Measurements from ENCODE around the gene SDS.
"Not testable (repeated sequence)": the region's sequence is repeated elsewhere in the genome, so short reads cannot be mapped to it uniquely, and the experiment has no call there.

Gene SDS

DNA sequence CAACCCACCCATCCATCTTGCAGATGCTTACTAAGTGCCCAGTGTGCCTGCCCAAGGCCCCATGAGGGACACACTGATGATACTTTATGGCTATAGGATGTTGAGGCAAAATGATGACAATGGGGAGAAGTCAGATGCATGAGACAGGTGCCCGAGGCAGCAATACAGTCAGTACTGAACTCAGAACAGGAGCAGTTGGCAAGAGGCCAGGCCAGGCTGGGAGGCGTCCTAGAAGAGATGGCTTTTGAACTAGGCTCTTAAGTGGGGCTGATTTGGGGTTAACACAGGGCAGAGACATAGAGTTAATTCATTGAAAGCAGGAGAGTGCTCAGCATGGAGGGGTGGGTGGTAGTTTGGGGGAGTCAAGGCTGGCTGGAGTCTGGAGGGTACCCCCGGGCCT lies 29.7 kb downstream of the SDS start:
- no peak for DNase-seq

GRCh38 chr12:113373440-113373839 lies 30.2 kb downstream of the SDS start:
- DNase-seq, result no peak

- no peak for DNase-seq
Observed at GRCh38 chr12:113372371-113372770, 31.3 kb downstream of the SDS start.

DNA sequence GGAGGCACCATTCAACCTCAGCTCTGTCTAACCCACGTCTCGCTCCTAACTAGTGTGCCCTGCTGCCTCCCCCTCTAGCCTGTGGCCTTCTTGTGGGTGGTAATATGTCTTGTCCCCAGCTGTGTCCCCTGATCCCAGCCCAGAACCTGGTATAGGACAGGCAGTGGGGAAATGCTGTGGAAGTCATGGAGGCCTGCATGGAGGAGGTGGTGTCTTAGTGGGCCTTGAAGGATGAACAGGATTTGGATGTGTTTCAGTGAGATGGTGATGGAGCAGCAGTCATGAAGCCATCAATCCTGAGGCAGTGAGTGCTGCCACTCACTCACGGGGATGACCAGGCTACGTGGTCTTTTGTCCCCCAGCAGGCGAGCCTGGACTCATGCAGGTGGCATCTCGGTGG lies 31.9 kb downstream of the SDS start:
- no peak for DNase-seq

GRCh38 chr12:113370923-113371682 lies 32.6 kb downstream of the SDS start:
- DNase-seq, result no peak

DNA sequence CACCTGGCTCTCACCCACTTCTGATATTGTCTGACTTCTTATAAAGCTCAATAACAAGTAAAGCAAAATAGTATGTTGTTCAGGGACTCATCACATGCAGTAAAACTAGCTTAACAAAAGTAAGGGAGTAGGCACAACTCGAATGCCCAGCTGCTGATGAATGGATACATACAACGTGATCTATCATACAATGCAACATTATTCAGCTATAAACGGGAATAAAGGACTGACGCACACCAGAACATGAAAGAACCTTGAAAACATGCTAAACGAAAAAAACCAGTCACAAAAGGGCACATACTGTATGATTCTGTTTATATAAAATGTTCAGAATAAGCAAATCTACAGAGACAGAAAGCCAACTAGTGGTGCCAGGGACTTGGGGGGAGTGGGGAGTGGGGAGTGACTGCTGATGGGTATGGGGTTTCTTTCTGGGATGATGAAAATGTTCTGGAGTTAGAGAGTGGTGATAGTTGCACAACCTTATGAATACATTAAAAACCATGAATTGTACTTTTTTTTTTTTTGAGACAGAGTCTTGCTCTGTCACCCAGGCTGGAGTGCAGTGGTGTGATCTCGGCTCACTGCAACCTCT lies 34.2 kb downstream of the SDS start:
- no peak for DNase-seq

- no peak for DNase-seq
Observed at GRCh38 chr12:113368331-113368730, 35.4 kb downstream of the SDS start.

DNA sequence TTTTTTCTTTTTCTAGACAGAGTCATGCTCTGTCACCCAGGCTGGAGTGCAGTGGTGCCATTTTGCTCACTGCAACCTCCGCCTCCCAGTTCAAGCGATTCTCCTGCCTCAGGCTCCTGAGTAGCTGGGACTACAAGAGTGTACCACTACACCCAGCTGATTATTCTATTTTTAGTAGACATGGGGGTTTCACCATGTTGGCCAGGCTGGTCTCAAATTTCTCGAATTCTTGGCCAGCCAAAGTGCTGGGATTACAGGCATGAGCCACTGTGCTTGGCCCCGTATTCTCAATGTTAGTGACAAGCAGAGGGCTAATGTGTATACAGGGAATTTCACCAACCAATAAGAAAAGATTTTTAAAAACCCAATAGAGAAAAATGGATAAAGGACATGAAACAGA lies 36.9 kb downstream of the SDS start:
- no peak for DNase-seq

DNA sequence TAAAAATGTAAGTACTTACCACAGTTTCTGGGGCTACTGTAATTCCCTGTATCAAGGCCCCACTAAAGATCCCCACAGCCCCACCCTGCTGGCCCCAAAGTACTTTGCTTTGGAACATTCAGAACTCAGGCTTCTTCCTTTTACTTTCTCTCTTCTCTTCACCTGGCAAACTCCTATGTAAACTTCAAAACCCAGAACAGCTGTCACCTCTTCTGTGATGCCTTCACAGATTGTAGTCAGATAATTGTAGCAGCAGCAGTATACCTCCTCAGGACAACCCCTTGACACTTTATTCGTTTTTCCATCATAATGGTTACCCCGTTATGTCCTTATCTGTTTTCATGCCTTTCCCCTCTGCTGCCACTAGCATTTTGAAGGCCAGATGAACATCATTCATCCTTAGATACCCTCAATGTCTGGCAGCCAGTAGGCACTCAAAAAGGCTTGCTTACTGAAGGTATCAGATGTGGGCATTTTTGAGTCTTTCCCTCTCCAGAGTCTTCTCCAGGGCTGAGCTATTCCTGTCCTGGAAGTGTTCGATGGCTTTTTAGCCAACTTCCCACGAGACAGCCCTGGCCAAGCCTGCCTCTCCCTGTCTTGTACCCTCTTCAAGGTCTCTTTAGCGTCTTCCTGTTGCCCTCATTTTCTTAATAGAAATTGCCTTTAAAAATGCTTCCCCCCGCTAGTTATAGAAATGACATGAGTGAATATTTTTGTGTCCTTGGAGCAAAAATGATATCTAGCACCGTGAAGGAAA lies 37.9 kb downstream of the SDS start:
- no peak for DNase-seq

DNA sequence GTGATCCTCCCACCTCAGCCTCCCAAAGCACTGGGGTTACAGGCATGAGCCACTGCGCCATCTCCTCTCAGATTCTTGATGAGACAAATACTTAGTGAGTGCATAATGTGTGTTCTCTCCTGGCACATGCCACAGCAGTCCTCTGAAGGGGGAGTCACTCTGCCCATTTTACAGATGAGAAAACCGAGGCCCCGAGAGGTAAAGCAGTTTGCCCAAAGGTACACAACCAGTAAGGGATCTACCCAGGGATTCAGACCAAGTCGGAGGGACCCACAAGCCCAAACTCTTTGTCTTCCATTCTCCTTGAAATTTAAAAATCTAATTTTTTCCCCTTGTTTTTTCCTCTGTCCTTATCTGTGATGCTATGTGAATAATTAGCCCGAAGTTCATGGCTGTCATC lies 39.0 kb downstream of the SDS start:
- no peak for DNase-seq

GRCh38 chr12:113361574-113362370 lies 41.9 kb downstream of the SDS start:
- no peak for DNase-seq

DNA sequence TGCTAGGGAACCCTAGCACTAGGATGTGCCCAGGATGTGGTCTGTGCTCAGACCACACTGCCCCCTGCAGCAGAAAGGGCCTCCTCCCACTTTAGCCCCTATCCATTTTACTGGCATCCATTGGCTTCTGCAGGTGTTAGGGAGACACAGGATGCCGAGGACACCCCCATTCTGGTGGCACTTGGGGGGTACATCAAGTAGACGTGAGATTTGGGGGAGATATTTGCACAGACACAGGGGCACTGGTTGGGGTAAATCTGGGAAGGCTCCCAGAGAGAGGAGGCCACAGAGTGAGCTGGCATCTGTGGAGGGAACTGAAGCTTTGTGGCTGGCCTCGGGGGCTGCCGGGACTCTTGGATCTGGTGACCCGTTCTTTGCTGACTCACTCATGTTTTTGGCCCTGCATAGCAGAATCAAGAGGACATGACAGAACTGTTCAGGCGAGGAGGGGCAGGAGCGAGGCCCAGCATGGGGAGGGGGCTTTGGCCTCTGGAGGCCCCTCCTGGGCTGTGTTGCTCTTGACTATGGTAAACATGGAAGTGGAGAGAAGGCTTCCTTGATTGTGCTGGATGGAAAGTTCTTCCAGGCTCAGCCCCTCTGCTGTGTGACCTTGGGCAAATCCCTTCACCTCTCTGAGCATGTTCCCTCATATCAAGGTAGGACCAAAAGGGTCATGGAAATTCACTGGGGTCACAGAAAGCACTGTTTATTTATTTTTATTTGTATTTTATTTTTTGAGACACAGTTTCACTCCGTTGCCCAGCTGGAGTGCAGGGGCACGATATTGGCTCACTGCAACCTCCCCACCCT lies 43.5 kb downstream of the SDS start:
- no peak for DNase-seq

GRCh38 chr12:113359133-113359938 lies 44.4 kb downstream of the SDS start:
- no peak for DNase-seq

DNA sequence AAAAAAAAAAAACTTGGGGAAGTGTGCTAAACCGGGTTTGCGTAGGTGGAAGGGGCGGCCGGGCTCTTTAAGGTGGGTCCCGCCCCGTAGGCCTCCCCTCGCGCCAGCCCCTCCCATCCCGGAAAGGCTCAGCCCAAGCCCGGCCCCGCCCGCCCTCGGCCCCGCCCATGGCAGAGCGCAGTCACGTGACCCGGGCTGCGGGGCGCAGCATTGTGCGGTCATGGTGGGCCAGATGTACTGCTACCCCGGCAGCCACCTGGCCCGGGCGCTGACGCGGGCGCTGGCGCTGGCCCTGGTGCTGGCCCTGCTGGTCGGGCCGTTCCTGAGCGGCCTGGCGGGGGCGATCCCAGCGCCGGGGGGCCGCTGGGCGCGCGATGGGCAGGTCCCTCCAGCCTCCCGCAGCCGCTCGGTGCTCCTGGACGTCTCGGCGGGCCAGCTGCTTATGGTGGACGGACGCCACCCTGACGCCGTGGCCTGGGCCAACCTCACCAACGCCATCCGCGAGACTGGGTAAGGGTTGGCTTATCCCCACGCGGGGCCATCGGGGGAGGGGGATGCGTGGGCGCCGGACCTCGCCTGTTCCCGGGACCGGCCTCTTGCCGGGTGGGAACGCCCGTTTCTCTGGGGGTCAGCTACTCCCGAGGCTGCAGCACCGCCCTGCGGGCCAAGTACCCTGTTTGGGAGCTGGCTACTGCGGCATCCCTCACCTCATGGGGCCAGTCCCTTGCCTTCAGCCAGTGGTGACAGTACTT lies 45.1 kb downstream of the SDS start, which contains the start of gene PLBD2:
Gene PLBD2, plus strand, starts transcription at position 207 of the 752 bp plus-strand sequence. Its CDS starts 14 bp downstream, at position 221.
- peak; percentile 70 for DNase-seq

GRCh38 chr12:113354192-113354591 lies 49.5 kb downstream of the SDS start:
- not testable (repeated sequence) for DNase-seq

- no peak for DNase-seq
Observed at GRCh38 chr12:113351089-113351488, 52.6 kb downstream of the SDS start.

- no peak for DNase-seq
Observed at GRCh38 chr12:113348849-113349536, 54.7 kb downstream of the SDS start.

DNA sequence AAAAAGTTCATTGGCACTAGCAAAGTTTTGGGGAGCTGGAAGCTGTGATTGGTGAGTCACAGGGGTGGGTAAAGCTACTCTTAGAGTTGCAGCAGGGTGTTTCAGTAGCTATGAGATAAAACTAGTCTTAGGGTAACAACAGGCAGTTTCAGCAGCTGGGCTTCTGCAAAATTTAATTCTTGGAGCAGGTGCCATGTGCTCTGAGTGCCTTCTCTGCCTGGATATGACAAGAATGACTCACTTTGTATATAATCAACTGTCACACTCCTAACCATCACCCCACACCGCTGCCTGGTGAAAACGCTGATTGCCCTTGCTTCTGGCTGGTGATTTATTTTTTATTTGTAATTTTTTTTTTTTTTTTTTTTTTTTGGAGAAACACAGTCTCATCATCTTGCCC lies 55.8 kb downstream of the SDS start:
- DNase-seq, result no peak

DNA sequence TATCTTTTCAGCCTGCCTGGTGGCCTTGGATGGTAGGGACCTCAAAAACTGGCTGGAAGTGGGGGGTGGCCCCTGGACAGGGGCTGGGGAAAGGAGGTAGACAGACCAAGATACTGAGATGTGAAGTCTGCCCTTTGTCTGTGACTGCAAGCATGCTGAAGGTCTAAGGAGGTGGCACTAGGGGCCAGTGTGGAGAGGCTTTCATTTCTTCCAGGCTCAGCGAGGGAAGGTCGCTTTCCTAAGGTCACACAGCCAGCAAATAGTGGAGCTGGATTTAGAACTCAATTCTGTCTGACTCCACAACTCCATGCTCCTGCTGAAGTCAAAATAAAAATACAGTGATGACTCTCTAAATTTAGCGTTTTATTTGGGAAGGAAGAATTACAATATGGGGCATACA lies 56.6 kb downstream of the SDS start:
- no peak for DNase-seq

DNA sequence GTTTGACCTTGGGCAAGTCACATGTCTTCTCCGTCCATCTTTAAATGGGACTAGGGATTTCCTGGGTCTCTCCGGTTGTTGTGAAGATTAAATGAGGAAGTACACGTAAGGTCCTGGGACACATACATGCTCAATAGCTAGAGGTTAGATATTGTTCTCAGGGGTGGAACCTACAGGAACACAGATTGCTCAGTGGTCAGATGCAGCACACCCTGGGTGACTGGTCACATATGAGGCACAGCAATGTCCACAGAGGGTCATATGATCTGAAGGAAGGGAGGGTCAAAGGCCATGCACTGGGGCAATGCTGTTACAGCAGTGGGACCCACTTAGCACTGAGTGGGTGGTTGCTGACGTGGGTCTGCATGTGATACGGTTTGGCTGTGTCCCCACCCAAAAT lies 57.3 kb downstream of the SDS start:
- no peak for DNase-seq

Data from NCI-H226 (cell line).